Measurements from ENCODE around the gene ESYT3.
"Not testable (repeated sequence)": the region's sequence is repeated elsewhere in the genome, so short reads cannot be mapped to it uniquely, and the experiment has no call there.

ESYT3 gene

DNA sequence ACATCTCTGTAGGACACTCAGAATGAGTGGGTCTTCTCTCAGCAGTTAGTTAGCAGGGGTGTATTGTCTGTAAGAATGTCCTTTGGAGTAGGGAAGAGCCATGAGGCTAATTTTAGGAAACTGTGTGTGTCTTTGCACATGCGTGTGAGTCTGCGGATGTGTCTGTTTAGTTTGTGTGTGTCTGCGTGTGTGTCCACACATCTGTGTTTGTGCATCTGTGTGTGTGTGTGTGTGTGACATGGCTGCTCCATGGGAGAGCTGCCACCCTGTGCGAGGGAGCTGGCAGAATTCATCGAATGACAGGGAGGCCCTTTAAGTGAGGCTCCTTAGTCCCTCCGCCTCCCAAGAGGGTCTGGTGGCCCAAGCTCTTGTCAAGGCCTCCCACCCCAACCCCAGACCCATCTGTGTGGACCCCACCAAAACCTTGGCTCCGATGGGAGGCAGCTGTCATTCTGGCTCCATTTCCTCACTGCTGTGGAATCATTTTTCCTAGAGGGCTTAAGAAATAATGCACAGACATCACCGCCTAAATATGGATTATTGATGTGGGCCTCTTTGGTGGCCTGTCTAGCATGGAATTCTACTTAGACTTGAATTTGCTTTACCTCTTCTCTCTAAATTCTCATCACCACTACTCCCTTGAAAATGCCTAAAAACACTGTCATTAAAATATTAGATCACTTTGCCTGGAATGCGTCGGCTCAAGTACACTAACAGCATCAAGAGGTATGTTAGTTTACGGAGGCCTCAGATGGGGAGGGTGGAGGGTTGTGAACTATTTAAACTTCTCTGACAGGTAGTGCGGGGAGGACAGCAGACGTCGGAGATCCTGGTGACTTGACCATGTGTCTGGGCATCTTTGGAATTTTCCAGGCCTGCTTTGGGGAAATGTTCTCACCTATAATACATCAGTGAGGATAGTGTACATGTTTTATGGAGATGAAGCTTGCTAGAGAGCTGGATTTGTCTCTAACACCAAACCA lies 9.4 kb downstream of the ESYT3 start:
- no peak for DNase-seq

DNA sequence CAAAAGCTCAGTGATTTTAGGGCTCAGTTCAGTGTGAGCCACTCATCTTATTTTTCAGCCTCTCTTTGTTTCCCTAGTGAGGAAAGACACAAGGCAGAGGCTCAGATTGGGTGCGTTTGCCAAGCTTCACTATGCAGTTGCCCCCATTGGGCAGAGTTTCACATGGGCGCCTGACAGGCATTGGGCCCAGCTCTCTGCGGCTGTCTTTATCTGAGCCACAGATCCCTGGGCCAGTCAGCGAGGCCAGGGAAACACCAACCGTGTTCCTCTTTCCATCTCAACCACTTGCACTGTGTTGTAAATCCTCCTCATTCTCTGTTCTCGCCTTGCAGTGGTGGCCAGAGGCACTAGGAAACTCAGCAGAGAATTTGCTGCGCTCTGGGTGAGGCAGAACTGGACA lies 10.8 kb downstream of the ESYT3 start:
- DNase-seq: no peak

DNA sequence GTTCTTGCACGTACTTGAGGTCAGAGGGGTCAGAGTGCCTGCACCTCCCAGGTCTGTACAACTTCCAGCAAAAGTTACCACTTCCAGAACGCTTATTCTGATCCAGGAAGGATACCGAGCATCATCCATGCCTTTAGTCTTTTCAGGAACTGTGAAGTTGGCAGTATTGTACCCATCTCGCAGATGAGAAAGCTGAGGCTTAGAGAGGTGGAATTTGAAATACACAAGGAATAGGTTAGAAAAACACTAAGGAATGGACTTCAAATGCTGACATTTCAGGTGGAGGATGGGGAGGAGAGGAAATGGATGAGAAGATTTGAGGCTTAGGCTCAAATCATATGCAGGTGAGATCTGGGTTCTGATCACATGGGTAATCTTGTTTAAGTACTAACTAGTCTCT lies 11.2 kb downstream of the ESYT3 start:
- DNase-seq: no peak

DNA sequence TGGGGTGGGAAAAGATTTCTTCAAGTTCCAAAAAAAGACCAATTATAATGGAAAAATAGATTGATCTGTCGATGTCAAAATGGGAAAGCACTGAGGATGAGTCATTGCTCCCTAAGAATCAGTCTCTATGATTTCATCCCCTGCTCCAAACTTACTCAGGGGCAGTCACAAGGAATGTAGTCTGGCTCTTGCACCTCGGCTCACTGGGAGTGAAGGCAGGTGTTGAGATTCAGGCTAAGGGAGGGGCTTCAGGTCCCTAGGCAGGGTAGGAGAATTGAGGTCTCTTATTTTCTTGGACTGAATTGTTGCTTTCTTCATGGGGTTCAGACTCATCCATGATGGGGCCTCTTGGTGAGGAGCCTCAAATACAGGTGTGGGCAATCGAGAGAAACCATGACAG lies 14.2 kb downstream of the ESYT3 start:
- DNase-seq: no peak

DNA sequence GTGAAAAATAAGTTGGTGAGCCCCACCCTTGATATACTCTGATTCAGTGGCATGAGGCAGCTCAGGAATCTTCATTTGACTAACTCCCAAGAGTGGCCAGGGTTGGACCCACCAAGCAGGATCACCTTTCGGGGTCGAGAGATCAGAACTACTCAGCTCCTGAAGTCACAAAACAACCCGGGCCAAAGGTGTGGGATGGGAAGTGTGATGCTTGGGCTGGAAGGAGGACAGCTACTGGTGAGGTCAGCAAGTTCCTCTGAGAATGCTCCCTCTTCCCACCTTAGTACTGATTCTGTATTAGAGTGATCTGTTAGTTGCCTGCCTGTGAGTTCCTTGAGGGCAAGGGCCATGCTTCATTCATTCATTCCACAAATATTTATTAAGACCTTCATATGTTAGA lies 15.1 kb downstream of the ESYT3 start:
- DNase-seq: no peak

DNA sequence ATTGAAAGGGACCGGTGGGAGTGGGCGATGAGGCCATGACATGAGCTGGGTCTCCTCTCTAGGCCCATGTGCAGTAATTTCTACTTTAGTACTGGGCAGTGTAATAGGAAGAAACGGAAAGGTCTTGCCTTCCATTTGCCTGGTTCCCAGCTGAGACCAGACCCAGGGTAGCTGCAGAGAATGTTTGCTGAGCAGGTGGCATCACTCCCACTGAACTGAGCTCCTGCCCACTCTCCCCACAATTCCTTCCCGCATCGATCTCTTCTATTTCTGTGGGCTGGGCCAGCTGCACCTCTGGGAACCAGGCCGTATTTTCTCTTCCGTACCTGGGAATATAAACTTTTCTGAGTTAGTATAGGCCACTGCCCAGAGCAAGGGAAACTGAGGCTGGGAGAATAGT lies 15.8 kb downstream of the ESYT3 start:
- DNase-seq: no peak

DNA sequence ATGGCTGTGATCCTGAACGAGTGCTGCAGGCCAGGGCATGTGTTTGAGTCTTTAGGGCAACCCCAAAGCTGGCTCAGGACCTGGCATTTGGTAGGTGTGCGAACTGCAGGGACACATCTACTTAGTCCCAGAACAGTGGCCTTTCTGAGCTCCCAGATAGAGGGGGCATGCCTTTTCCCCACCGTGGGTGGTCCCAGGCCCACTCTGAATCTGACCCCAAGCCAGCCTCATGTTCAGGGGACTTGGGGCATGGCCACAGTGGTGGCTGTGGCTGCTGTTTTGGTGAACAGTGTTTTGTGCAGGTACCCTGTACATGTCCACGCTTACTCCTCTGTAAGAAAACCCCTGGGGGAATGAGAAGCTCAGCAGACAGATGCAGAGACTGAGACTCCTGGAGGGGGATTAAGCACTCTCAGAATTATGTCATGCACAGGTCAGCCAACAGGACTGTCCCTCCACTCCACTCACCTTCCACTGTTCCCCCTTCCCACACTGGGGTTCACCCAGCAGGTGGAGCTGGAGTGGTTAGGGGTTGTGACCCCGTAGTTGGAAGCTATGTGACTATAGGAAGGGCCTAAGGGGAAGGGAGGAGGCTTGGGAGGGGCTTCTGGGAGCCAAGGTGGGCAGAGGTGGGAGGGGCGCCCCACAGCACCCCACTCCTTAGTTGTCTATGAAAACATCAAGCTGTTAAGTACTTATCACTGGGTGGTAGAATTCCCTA lies 16.4 kb downstream of the ESYT3 start:
- DNase-seq: no peak

DNA sequence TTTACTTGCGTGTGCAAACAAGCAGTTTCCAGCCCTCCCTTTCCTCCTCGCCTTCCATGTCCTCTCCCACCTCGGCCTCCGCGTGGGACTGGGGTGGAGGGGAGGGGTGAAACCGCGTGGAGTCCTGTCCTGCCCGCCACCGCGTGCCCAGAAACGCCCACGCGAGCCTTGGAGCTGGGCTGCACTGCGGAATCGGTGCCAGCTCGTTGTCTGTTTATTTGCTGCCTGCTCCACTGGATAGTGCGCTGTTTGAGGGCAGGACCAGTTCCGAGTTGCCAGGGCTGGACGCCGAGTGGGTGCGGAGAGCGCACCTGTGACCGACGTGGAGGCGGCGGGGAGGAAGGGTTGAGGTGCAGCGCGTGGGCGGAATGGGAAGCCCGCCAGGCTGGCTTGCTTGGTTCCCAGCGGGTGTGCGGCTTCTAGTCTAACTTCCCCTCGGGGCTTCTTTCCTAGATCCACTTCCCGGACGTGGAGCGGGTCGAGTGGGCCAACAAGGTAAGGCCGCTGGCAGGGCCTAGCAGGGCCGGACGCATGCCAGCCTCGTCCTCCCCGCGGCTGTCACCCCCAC lies 17.3 kb downstream of the ESYT3 start:
- no peak for DNase-seq

DNA sequence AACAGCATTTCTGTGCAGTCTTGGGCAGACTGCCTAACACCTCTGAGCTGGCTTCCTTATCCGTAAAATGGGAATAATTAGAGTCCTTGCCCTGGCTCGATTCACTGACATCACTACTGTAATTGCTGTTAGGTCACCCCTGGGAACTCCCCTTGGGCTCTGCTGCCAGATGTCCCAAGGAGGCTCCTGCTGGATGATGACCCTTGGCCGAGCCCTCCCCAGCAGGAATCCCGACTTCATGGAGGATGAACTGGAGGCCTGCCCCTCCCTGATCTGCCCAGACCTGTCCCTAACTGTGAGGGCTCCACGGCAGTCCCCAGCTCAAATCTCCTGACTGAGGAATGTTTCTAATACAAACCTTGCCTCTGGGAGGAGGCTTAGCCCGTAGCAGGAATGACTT lies 18.0 kb downstream of the ESYT3 start:
- no peak for DNase-seq

DNA sequence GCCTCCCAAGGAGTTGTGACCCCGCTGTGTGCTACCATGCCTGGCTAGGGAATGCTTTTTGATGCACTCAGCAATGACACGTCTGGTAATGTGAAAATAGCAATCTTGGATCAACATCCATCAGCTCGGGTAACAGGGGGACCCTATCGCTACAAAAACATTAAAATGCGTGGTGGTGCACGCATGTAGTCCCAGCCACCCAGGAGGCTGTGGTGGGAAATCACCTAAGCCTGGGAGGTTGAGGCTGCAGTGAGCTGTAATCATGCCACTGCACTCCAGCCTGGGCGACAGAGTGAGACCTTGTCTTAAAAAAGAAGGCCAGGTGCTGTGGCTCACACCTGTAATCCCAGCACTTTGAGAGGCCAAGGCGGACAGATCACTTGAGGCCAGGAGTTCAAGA lies 19.5 kb downstream of the ESYT3 start:
- DNase-seq: not testable (repeated sequence)

DNA sequence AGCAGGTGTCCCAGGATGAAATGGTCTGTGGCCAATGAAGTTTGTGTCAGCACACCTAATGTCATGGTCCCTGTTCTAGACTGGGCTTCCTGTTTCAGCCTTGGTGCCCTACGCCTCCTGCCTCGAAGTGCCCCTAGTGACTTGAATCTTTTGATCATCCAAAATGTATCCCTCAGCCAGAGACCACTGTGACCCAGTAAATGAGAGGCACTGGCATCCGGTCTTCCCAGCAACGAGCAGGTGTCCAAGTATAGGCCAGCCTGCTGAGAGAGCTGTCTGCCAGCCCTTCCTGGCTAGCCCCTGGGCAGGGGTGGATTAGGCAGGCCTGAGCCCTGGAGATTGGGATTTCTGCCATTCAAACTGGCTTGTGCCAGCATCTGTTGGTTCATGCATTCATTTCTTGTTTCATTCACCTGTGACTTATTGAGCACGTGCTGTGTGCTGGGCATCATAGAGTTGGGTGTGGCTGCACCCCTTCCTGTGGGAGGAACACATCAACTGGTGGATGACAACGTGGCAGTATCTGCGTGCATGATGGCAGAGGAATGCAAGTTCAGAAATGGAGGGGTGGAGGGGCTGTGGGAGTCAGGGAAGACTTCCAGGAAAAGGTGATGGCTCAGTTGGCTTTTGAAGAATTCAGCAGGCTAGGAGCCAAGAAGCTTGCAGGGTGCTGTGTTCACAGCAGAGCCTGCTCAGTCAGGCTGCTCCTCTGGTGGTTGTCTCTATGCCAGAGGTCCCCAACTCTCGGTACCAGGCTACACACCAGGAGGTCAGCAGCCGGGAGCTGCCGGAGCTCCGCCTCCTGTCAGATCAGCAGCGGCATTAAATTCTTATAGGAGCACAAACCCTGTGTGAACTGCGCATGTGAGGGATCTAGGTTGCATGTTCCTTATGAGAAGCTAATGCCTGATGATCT lies 21.6 kb downstream of the ESYT3 start:
- no peak for DNase-seq

DNA sequence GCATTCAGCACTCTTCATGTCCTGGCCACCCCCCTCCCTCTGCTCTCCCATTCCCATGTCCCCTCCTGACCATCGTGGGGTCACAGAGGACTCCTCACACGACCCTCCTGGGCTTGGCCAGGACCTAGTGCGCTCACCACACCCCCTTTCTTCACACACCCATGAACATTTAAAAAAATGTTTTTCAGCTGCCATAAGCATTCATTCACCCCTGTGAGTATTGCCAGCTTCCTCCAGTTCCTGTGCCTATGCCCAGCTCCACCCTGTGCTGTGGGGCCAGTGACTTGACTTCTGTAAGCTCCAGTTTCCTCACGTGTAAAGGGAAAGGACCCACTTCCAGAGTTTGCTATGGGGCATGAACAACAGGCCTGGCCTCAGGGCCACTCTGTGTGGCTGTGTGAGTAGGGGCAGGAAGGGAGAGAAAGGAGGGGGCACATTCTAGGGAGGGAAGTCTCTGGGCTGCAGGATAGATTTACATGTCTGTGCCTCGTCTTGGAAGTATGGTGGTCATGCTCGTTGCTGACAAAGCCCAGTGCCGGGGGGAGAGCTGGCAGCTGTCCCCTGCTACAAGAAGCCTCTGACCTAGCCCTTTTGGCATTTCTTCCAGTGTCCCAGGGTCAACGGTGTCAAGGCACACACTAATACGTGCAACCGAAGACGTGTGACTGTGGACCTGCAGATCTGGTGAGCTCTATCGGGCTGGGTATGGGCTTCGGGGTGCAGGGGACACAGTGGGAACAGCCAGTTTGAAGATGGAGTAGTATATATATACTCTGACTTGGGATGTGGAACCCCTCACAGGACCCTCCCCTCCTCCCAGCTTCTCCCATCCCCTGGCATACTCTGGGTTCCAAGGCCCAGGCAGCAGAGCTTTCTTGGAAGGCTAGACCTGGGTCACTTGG lies 22.8 kb downstream of the ESYT3 start:
- no peak for DNase-seq

DNA sequence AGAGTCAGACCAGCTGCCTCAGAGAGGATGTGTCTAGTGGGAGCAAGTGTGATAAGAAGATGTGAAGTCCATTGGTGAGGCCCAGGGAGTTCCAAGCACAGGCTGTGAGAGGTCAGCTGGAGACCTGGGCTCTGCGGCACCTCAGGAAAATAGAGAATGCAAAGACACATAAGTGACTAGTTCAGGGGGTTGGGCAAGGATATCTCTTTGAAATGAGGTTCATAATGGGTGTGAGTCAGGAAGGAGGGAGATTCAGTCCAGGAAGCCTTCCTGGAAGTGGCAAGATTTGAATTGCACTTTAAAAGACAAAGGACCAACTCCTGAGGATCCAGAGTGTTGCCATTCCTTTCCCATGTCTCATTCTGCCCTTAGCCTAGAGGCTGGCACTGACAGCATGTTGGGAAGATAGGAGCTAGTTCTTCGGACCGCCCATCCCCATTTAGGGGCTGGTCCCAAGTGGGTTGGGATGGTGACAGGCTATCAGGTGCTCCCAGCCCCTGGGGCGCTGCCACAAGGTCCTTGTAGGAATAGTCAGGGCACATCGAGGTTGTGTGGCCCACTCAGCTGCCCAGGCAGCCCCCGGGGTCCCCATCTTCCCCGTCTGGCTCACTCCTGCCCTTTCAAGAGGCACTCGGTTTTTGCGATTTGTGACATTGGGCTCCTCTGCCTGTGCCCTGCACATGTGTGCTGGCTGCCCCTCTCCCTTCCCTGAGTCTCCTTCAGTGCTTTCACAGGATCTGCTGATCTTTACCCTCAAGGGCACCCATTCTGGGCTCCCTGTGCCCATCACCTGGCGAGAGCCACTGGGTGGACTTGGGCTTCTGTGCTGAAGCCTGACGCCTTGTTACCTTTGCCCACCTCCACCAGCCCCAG lies 23.7 kb downstream of the ESYT3 start:
- no peak for DNase-seq

DNA sequence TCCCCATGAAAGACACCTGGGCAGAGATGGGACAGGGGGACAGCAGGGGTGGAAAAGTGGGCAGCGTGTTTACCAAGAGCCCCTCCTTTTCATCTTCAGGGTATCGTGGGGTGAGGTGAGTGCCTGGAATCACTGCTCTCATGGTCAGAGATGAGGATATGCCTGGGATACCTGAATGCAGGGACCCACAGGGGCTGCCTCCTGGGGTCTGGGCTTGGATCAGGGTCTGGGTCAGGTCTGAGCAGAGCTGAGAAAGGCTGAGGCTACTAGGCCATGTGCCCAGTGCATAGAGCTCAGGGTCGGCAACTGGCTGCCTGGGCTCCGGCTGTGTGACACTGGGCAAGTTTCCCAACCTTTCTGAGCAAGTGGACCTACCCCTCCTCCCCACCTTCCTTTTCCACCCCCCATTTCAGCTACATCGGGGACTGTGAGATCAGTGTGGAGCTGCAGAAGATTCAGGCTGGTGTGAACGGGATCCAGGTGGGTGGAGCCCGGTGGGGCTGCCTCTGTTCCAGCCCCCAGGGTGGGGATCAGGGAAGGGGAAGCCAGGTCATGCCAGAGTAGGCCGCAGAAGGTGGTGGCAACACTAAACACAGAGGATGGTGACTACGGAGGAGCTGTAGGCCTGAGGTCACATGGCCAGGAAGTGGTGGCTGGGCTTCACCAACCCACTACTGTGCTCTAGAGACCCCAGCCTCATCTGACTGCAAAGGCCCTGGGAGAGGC lies 24.5 kb downstream of the ESYT3 start:
- DNase-seq: no peak

DNA sequence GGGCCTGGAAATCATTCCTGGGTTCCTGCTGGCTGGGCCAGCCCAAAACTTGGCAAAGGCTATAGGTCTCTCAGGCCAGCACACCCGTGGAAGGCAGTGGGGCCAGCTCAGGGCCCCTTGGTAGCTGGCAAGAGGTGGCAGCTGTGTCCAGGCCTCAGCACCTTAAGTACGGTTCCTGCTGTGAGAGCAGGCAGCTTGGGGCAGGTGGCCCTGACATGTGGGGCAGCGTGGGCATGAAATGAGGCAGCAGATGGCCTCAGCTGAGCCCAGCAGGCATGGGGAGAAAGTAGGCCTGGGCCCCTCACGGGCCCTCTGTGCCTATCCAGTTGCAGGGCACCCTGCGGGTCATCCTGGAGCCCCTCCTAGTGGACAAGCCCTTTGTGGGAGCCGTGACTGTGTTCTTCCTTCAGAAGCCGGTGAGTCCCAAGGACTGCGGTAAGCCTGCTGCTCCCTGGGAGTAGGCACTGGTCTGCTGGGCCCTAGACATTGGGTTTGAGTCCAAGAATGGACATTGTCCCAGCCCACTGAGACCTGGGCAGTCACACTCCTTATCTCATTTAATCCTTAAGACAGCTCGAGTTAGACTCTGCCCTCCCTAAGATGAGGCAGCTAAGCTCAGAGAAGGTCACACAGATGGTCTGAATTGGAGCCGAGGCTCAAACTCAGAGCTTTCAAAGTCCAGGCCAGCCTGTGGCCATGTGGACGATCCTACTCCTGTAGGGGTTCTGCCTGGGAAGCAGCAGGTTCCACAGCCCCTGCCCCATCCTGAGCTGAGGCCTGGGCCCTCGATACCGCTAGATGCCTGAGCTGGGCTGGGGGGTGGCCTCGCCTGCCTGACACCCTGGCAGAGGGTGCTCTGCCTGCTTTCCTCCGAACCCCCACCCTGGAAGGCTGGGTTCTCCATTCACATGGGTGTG lies 25.5 kb downstream of the ESYT3 start:
- DNase-seq: no peak

DNA sequence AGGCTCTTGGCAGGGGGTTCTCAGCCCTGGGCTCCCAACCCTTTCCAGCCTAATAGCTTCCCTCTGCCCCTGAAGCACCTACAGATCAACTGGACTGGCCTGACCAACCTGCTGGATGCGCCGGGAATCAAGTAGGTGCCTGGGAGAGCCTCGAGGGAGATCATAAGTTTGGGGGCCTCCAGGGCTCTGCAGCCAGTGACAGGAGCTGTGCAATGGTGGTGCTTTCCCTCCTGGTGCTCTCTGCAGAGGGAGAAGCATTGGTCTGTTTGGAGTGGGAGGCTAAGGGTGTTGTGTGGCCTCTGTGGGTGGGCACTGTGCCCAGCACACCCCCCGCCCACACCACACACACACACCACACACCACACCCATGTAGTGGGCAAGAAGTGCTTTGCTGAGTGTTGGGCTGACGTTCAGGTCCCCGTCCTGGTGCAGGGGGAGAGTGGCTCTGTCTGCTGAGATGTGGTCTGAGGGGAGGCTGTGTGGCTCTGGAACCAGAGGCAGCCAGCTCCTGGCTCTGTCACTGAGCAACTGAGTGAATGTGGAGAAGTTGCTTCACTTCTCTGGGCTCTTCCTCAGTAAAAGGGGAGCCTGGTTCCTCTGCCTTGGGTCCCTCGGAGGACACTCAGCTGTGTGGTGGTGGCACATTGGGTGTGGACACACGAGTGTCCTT lies 26.3 kb downstream of the ESYT3 start:
- DNase-seq: no peak

DNA sequence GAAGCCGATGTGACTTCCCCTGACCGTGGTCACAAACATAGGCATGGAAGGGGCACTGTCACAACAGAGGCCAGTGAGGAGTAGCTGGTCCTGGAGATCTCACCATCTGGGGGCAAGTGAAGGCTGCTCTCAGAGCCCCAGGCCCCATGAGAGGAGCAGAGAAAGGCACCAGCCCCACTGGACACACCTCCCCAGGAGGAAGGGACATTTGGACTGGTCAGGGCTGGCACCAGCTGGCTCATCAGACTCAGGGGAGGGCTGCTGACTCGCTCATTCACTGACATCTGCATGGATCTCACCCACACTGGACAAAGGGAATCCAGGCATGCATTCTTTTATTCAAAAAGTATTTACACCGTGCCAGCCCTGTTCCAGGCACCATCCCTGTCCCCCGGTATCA lies 26.8 kb downstream of the ESYT3 start:
- DNase-seq: no peak

DNA sequence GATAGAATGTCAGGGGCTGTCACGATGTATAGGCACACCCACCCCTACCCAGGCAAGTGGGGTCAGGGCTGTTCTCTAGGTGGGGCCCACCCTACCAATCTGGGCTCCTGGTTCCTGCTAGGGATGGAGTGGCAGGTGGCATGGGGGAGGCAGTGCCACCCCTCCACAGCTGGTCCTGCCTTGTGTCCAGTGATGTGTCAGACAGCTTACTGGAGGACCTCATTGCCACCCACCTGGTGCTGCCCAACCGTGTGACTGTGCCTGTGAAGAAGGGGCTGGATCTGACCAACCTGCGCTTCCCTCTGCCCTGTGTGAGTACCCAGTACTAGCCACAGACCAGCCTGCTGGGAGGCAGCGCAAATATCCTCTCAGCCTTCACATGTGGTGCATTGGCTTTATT lies 27.5 kb downstream of the ESYT3 start:
- no peak for DNase-seq

All from midbrain (tissue), 1 donor.